HepG2 (cell line): ENCODE data around the gene PTPN2. TPM values are rescaled to one million over a fixed set of nuclear protein-coding genes. Genes with fewer than 3 reads are reported as not detected.
A peak's percentile ranks its signal among the peaks of the same experiment; 100 is the strongest.

ENCODE experiments used
- ATAC-seq: fragments of 200-7000 bp; cut with Tn5 transposase; 3 replicates; pipeline ENCODE4 v1.9.1; 2020; ENCODE audit warnings: mild to moderate bottlenecking, moderate library complexity
- BruUV-seq: library from RNA; stranded (reverse); fragments of 400-500 nt; replicated peaks from 2 replicates; lab custom pipeline; 2021; lab: Mats Ljungman, UMichigan
- CTCF ChIA-PET: fragments of 300-600 bp; formaldehyde crosslinking; extraction: SDS; loops from one replicate; lab custom pipeline; 2021; ENCODE audit warnings: low total read pairs, inconsistent platforms, low intra/inter-chr PET ratio; lab: Yijun Ruan, JAX
- POLR2A ChIA-PET: fragments of 350-600 bp; sonication (Branson Sonifier 250); formaldehyde crosslinking; loops from one replicate; lab custom pipeline; 2020; ENCODE audit warnings: antibody characterized with exemption, inconsistent platforms; lab: Yijun Ruan, JAX
- DNase-seq: peaks from one replicate; pipeline ENCODE4 v3.0.0-alpha.2; 2015; ENCODE audit warnings: low spot score
- FAIRE-seq: peaks from 3 replicates; lab custom pipeline; 2011; peaks lifted over from hg19 to GRCh38; lab: Jason Lieb, UNC
- H2AFZ ChIP-seq: one replicate; pipeline ENCODE4 v1.6.1; 2011; ENCODE audit warnings: low read length, inconsistent platforms
- H3K27ac ChIP-seq: fragments of 300-600 bp; 3 replicates; pipeline ENCODE4 v1.8.0; 2011; ENCODE audit warnings: mixed run types, mild to moderate bottlenecking, mixed read lengths, low read length, inconsistent platforms; ENCODE audit not compliant: insufficient read depth; ENCODE audit errors: extremely low read length
- H3K27me3 ChIP-seq, 2 experiments: fragments of 200-600 bp in 1 of 2; 2 replicates in 1 of 2; 3 replicates in 1 of 2; pipeline versions ENCODE4 v1.6.0 to v1.8.0; 2011; ENCODE audit warnings: low read length in 2 of 2, mild to moderate bottlenecking in 2 of 2, moderate library complexity in 2 of 2, inconsistent platforms in 1 of 2; ENCODE audit not compliant: insufficient read depth in 2 of 2, control insufficient read depth in 1 of 2
- H3K36me3 ChIP-seq, 2 experiments: fragments of 200-600 bp in 1 of 2; replicated peaks in 1 of 2; 2 replicates in 1 of 2; 3 replicates in 1 of 2; pipeline versions ENCODE4 v1.5.1 to v1.8.0; 2011; ENCODE audit warnings: low read length in 2 of 2, inconsistent platforms in 1 of 2; ENCODE audit not compliant: insufficient read depth in 2 of 2, control insufficient read depth in 1 of 2
- H3K4me1 ChIP-seq: 2 replicates; pipeline ENCODE4 v1.5.1; 2012; ENCODE audit warnings: low read length, inconsistent platforms; ENCODE audit not compliant: insufficient read depth
- H3K4me2 ChIP-seq: 2 replicates; pipeline ENCODE4 v1.6.0; 2011; ENCODE audit warnings: low read depth, low read length, inconsistent platforms
- H3K4me3 ChIP-seq, 3 experiments: fragments of 200-600 bp in 1 of 3; sonication (generic), shearing (Covaris generic) in 1 of 3; replicated peaks in 1 of 3; 2 replicates each; pipeline ENCODE4 v1.5.1; 2011 to 2016; ENCODE audit warnings: low read length in 3 of 3, inconsistent platforms in 2 of 3, low read depth in 2 of 3, mild to moderate bottlenecking in 2 of 3, control low read depth in 1 of 3, mixed read lengths in 1 of 3; ENCODE audit not compliant: insufficient read depth in 1 of 3
- H3K79me2 ChIP-seq: one replicate; pipeline ENCODE4 v1.6.1; 2011; ENCODE audit warnings: low read length, inconsistent platforms; ENCODE audit not compliant: insufficient read depth
- H3K9ac ChIP-seq: 2 replicates; pipeline ENCODE4 v1.6.0; 2011; ENCODE audit warnings: mild to moderate bottlenecking, low read depth, low read length, inconsistent platforms; ENCODE audit not compliant: insufficient read depth
- H3K9me3 ChIP-seq: 2 replicates; pipeline ENCODE4 v1.5.1; 2012; ENCODE audit warnings: mild to moderate bottlenecking, low read length
- H4K20me1 ChIP-seq: 2 replicates; pipeline ENCODE4 v1.6.0; 2011; ENCODE audit warnings: inconsistent platforms, mild to moderate bottlenecking, low read length, moderate library complexity; ENCODE audit not compliant: insufficient read depth
- CHD2 ChIP-seq: IDR thresholded peaks from 2 replicates; pipeline ENCODE4 v1.6.1; 2011; ENCODE audit warnings: low read depth, low read length, improper control_type of control experiment
- MIXL1 ChIP-seq: IDR thresholded peaks from 2 replicates; pipeline ENCODE4 v1.6.1; 2016
- ZBTB33 ChIP-seq: sonication (generic); formaldehyde crosslinking; IDR thresholded peaks from 2 replicates; pipeline ENCODE4 v1.4.0; 2020; ENCODE audit warnings: missing genetic modification reagents
- ZNF20 ChIP-seq: sonication (generic); formaldehyde crosslinking; IDR thresholded peaks from 2 replicates; pipeline ENCODE4 v1.4.0; 2020; ENCODE audit warnings: mild to moderate bottlenecking, moderate library complexity, missing genetic modification reagents
- ZNF644 ChIP-seq: IDR thresholded peaks from 2 replicates; pipeline ENCODE4 v1.6.1; 2016; ENCODE audit warnings: low read depth
- WGBS: methylation state at CpG from one replicate; pipeline ENCODE4 v1.1.6; 2017; ENCODE audit warnings: low lambda C conversion rate; 5-methylcytosine and 5-hydroxymethylcytosine counted together
- in situ Hi-C: cut with HindIII; loops from 2 replicates; pipeline ENCODE4 v1.10.0; 2017; ENCODE audit warnings: low pct_unique_long_range_greater_than_20kb; ENCODE audit not compliant: extremely low pct_ligation_motif_present
- intact Hi-C: fragments of 100-400 bp; cut with micrococcal nuclease; formaldehyde crosslinking; loops from one replicate; pipeline ENCODE4 v1.10.0; 2022; ENCODE audit not compliant: unreplicated experiment
- polyA plus RNA-seq, 8 experiments: library from polyadenylated mRNA; depleted of rRNA in 3 of 8; stranded (reverse) in 7 of 8; unstranded in 1 of 8; fragments of >200 nt; fragmentation: Illumina TruSeq in 4 of 8; extraction: Trizol in 4 of 8; gene quantifications; 2 replicates each; pipeline versions ENCODE4 v1.2.1 to v1.2.3, GENCODE V29; 2011 to 2016; ENCODE audit warnings: low read depth in 4 of 8, missing spikeins in 1 of 8, mixed read lengths in 1 of 8; ENCODE audit not compliant: insufficient read depth in 1 of 8
- total RNA-seq, 5 experiments: library from RNA; depleted of rRNA; stranded (reverse); fragments of >200 nt; fragmentation: Illumina TruSeq; extraction: Trizol; gene quantifications; 2 replicates each; pipeline ENCODE4 v1.2.3, GENCODE V29; 2016; ENCODE audit warnings: low read depth in 1 of 5
- TF ChIP-seq, protein P1 (sequence below): sonication (generic); formaldehyde crosslinking; IDR thresholded peaks from 2 replicates; pipeline ENCODE4 v1.8.0; 2022; ENCODE audit warnings: mild to moderate bottlenecking, missing genetic modification reagents, borderline replicate concordance

PTPN2 gene
- total and polyA plus RNA-seq, 2 of the 13 experiments (the other 11 are each of a cell fraction or from before 2014, with no cell fraction given), result 24.9 to 41.5 TPM

DNA sequence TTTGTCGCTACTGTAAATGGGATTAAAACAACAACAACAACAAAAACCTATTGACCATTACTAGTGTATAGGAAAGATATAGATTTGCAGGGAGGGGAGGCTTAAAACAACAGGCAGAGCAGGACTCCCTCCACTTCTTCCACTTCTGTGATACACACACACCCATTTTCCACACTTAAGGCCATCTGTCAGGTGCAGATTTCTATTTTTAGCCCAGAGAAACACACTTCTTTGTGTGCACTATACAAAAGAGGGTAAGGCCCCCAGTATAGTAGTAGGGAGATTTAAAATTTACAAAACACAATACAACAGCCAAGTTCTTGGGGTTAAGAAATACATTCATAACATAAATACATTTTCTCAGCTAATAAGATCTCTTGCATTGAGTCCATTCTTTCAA, 22.4 kb downstream of the PTPN2 start:
- Histone ChIP-seq H3K4me3 (no peak overlapping the region), H4K20me1 (no peaks in the 10 kb centered on the region; the same call in 1 of the 2 replicates), H3K36me3 (peaks cover 3 to 4% of the 10 kb centered on the region in 2 experiments; a peak in 3 of 5 replicates), H2AFZ (no peak overlapping the region), H3K4me2 (no peak overlapping the region), H3K27ac (no peak overlapping the region), H3K9me3 (no peaks in the 10 kb centered on the region), H3K79me2 (peaks cover 57% of the 10 kb centered on the region), H3K4me1 (peaks cover 24% of the 10 kb centered on the region)
- POLR2A ChIA-PET, result interaction anchor here (3.5 kb wide), 1 partner anchor 22 kb away, joined by 19 read pairs; the partner anchor contains the start of gene PTPN2
- DNase-seq, result no peak
- intact Hi-C loops (no loop called here), in situ Hi-C loops (no loop called here)
- ATAC-seq, result no peak
- WGBS, result 97% methylated on average over 1 of the region's 1 CpG
- TF ChIP-seq MIXL1 (CRISPR knock-in tag) (no peak), ZNF20 (CRISPR knock-in tag) (no peak), ZNF644 (CRISPR knock-in tag) (no peak), CHD2 (no peak)
- TF ChIP-seq, all 625 proteins: peak for 0
- Histone ChIP-seq H3K9ac (no peak overlapping the region), H3K27me3 (no peaks in the 10 kb centered on the region)
- no TSS peak for BruUV-seq
- CTCF ChIA-PET, result no interaction called here
- FAIRE-seq, result no peak

DNA sequence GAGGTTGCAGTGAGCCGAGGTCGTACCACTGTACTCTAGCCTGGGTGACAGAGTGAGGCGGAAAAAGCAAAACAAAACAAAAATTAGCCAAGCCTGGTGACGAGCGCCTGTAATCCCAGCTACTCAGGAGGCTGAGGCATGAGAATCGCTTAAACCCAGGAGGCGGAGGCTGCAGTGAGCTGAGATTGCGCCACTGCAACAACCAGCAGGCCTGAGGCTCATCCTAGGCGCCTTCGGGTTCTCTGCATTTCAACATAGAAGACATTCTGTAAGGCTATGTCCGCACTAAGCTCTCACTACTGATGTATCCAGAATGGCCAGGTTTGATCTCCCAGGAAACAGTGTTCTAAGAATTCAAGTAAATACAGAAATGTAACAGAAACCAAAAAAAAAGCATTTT, 23.5 kb downstream of the PTPN2 start:
- no peak for ATAC-seq
- DNase-seq, result no peak
- FAIRE-seq, result no peak
- 96% methylated on average over 11 of the region's 11 CpGs for WGBS
- Histone ChIP-seq H4K20me1 (no peaks in the 10 kb centered on the region; the same call in 1 of the 2 replicates), H3K4me3 (no peak overlapping the region), H3K27ac (no peak overlapping the region), H3K79me2 (peaks cover 54% of the 10 kb centered on the region), H3K36me3 (peaks cover 7 to 13% of the 10 kb centered on the region in 2 experiments; a peak in 3 of 5 replicates), H3K4me2 (no peak overlapping the region), H2AFZ (no peak overlapping the region), H3K9ac (no peak overlapping the region), H3K9me3 (no peaks in the 10 kb centered on the region), H3K4me1 (peaks cover 35% of the 10 kb centered on the region), H3K27me3 (no peaks in the 10 kb centered on the region)
- TF ChIP-seq ZBTB33 (CRISPR knock-in tag), result peak; percentile 64; the same call in 1 of the 2 replicates
- TF ChIP-seq, protein P1, sequence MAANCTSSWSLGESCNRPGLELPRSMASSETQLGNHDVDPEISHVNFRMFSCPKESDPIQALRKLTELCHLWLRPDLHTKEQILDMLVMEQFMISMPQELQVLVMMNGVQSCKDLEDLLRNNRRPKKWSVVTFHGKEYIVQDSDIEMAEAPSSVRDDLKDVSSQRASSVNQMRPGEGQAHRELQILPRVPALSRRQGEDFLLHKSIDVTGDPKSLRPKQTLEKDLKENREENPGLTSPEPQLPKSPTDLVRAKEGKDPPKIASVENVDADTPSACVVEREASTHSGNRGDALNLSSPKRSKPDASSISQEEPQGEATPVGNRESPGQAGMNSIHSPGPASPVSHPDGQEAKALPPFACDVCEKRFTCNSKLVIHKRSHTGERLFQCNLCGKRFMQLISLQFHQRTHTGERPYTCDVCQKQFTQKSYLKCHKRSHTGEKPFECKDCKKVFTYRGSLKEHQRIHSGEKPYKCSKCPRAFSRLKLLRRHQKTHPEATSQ (CRISPR knock-in tag), result no peak
- in situ Hi-C loops, result no loop called here
- intact Hi-C loops, result no loop called here
- ChIA-PET POLR2A (interaction anchor here (1.1 kb wide), 1 partner anchor 23 kb away, joined by 5 read pairs; the partner anchor contains the start of gene PTPN2), CTCF (no interaction called here)
- no TSS peak for BruUV-seq
